ENCODE data around the gene PDE4D. TPM values are rescaled to one million over a fixed set of nuclear protein-coding genes. Genes with fewer than 3 reads are reported as not detected.

PDE4D gene
- total and polyA plus RNA-seq, 11 donors, result 5.2 to 68.3 (median 42.1) TPM

DNA sequence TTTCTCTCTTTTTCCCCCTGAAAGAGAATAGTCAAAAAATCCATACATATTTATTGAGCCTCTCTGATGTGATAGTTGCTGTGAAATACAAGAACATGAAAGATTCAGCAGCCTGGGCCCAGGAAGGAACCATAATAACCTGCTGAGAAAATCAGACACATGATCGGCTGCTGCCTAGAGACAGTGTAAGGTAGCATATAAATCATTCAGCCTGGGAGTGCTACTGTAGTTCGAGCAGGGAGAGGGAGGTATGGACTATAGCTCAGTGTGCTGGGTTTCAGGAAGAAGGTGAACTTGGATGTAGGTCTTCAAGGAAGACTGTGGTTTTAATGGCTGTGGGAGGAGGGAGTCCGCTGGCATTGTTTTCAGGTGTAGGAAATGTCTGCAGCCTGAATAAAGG lies 841.6 kb downstream of the PDE4D start:
- peaks cover 0 to 4% (median 0%) of the 10 kb centered on the region in 12 donors for H3K9me3 ChIP-seq
- peaks cover 0 to 2% (median 0%) of the 10 kb centered on the region in 9 donors for H3K36me3 ChIP-seq
- no peak overlapping the region for H3K4me3 ChIP-seq
- no peak overlapping the region for H3K27ac ChIP-seq
- intact Hi-C loops (cut with DNase I), result no loop called here
- H3K27me3 ChIP-seq, result no peaks in the 10 kb centered on the region
- no peak for TF ChIP-seq POLR2A (IDR thresholded peaks at IDR 0.05)
- TF ChIP-seq CTCF (IDR thresholded peaks at IDR 0.05), result no peak
- no peak for DNase-seq
- no peak for ATAC-seq
- H3K4me1 ChIP-seq, result no peaks in the 10 kb centered on the region
- WGBS, 4 donors, result 92 to 97% (median 95%) methylated on average over 3 of the region's 3 CpGs

DNA sequence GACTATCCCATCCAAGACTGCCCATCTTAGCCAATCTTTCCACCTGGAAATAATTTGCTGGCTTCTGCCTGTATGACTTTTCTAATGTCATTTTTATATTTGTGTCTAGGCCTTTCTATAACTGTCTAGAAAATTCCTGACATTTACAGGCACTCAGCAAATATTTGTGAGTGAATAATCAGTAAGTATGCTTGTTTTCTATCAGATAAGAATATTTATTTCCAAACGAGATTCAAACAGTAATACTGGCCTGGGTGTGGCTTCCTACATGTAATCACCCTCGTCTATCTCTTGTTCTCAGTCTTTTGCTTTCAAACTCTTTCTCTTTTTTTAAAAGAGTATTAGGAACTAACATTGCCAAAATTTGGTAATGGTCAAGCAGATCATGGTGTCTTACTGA lies 844.4 kb downstream of the PDE4D start:
- Histone ChIP-seq H3K4me3 (no peak overlapping the region), H3K36me3 (no peaks in the 10 kb centered on the region), H3K4me1 (no peaks in the 10 kb centered on the region), H3K27ac (no peak overlapping the region), H3K27me3 (no peaks in the 10 kb centered on the region), H3K9me3 (no peaks in the 10 kb centered on the region)
- 28 to 37% (median 30%) methylated on average over 2 of the region's 2 CpGs for WGBS, 4 donors
- intact Hi-C loops (cut with DNase I), result no loop called here
- DNase-seq (no peak), ATAC-seq (no peak)
- TF ChIP-seq CTCF (IDR thresholded peaks at IDR 0.05) (no peak), POLR2A (IDR thresholded peaks at IDR 0.05) (no peak)

GRCh38 chr5:59042201-59043055 lies 851.1 kb downstream of the PDE4D start:
- ATAC-seq, result no peak
- no peak for TF ChIP-seq POLR2A (IDR thresholded peaks at IDR 0.05)
- no peak for TF ChIP-seq CTCF (IDR thresholded peaks at IDR 0.05)
- no peaks in the 10 kb centered on the region for H3K9me3 ChIP-seq
- DNase-seq, result peak in 4 of 5 donors; percentile 28 to 84 (median 69)
- H3K27ac ChIP-seq, result peak overlapping the region in 8 of 12 donors; percentile 22 to 74 (median 50)
- H3K36me3 ChIP-seq, result no peaks in the 10 kb centered on the region
- H3K4me3 ChIP-seq, result no peak overlapping the region
- H3K27me3 ChIP-seq, result no peaks in the 10 kb centered on the region
- 32 to 45% (median 38%) methylated on average over 7 of the region's 7 CpGs for WGBS, 4 donors
- H3K4me1 ChIP-seq, result peaks cover 0 to 48% (median 26%) of the 10 kb centered on the region in 12 donors
- intact Hi-C loops (cut with DNase I), result loop anchor here in 2 of 10 donors (1.0 to 5.0 kb wide), 2 partner anchors 85 kb away; no protein-coding TSS in a partner anchor

GRCh38 chr5:59041355-59041754 lies 852.2 kb downstream of the PDE4D start:
- TF ChIP-seq POLR2A (IDR thresholded peaks at IDR 0.05), result no peak
- no peak for TF ChIP-seq CTCF (IDR thresholded peaks at IDR 0.05)
- Histone ChIP-seq H3K9me3 (no peaks in the 10 kb centered on the region), H3K36me3 (no peaks in the 10 kb centered on the region), H3K27me3 (no peaks in the 10 kb centered on the region), H3K4me3 (no peak overlapping the region), H3K4me1 (peaks cover 0 to 53% (median 28%) of the 10 kb centered on the region in 12 donors), H3K27ac (peak overlapping the region in 2 of 12 donors; percentile 46 to 53)
- DNase-seq (no peak), ATAC-seq (no peak)
- intact Hi-C loops (cut with DNase I), result loop anchor here in 1 of 10 donors (5.0 kb wide), 1 partner anchor 86 kb away; no protein-coding TSS in a partner anchor
- WGBS, 4 donors, result 79 to 95% (median 82%) methylated on average over 1 of the region's 1 CpG

Measured in heart left ventricle (tissue), 16 donors.